GM15510 (cell line): ENCODE measurements around the gene SNX24.

Experiments used
- POLR2A ChIP-seq: IDR thresholded peaks from 3 replicates; pipeline ENCODE4 v1.6.1; 2011; ENCODE audit warnings: borderline replicate concordance; ENCODE audit not compliant: insufficient read length; ENCODE audit errors: extremely low read depth

The SNX24 gene

DNA sequence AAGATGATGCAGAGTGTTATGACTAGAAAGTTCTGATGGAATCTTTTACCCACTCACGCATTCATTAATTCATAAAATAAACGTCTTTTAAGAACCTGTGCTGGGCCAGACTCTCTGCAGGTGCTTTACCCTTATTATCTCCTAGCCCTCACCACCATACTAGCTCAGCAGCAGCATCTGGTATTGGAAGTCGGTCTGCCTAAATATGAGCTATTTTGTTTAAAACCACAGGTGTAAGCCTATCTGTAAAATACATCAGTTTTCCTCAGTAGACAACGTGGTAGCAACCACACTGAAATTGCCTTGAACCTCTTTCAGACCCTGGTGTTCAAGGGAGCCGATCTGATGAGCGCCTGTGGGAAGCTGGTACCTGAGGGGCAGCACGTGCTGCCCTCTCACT, 121.7 kb downstream of the SNX24 start:
- no peak for TF ChIP-seq POLR2A

DNA sequence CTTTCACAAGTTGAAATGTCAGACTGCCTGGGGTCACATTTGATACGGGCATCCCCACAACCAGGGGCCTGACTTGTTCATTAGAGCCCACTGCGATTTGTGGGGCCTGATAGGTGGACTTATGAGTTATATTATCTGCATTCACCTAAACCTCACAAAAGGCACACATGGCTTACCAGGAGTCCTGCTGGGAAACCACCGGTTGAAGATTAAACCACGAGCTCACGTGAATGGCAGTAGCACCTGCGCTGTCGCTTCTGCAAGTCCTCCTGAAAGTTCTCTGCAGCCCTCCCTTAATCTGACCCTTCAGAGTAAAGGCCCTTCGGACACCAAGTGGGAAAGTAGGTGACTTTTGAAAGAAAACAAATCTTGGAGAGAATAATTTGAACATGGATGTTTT, 122.2 kb downstream of the SNX24 start:
- TF ChIP-seq POLR2A, result no peak

DNA sequence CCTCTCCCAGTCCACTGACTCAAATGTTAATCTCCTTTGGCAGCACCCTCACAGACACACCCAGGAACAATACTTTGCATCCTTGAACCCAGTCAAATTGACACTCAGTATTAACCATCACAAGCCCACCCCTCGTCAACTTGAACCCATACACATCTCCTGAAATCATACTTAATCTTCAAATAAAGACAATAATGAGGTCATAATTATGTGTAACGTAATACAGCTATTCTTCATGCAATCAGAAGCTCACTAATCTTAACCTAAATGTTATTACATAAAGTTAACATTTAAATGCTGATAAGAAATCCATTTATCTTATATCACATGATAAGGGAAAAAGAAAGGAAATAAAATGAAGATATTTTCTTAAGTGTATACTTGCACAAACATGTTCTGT, 125.9 kb downstream of the SNX24 start:
- TF ChIP-seq POLR2A, result no peak

DNA sequence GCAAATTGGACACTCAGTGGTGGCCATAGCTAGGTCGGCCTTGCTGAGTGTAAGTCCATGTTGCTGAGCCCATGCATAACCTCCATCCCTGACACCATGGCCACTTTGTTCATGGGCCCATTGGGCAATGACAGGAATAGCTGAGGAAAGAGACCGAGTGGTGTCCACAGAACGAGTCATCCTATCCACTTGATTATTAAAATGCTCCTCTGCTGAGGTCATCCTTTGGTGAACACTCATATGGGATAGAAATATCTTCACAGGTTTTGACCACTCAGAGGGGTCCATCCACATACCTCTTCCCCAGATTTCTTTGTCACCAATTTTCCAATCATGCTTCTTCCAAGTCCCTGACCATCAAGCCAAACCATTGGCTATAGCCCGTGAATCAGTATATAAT, 127.5 kb downstream of the SNX24 start:
- no peak for TF ChIP-seq POLR2A

DNA sequence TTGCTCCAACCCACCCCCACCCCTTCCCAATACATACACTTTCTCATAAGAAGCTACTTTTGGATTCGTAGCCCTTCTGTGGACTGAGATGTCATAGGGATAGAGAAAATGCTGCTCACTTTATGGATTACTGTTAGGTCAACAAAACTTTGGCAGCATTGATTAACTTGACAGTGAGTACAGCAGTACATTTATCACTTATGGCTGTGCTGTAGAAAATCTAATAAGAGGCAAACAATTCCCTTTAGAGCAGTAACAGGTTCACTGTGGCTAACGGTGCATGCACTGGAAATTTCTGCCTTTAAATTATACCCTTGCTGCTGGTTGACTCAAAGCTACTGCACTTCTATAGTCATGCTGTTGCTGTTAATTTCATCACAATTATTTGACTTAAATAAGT, 131.9 kb downstream of the SNX24 start:
- no peak for TF ChIP-seq POLR2A

DNA sequence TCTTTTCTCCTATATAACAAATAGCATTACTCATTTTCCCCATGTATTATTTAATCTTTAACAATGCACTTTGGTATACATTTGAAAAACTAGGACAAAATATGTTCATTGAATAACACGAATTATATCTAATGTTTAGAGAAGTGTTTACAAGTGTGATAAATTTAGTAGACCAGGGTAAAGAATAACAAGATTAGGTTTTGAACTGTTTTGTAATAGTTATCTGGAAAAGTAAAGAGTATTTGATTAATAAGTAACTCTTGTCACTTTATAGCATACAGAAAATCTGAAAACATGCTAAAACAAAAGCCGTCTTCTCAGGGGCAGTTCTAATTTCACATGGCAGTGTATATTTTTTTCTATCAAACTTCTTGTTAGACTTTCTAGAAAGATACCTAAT, 132.7 kb downstream of the SNX24 start:
- no peak for TF ChIP-seq POLR2A

DNA sequence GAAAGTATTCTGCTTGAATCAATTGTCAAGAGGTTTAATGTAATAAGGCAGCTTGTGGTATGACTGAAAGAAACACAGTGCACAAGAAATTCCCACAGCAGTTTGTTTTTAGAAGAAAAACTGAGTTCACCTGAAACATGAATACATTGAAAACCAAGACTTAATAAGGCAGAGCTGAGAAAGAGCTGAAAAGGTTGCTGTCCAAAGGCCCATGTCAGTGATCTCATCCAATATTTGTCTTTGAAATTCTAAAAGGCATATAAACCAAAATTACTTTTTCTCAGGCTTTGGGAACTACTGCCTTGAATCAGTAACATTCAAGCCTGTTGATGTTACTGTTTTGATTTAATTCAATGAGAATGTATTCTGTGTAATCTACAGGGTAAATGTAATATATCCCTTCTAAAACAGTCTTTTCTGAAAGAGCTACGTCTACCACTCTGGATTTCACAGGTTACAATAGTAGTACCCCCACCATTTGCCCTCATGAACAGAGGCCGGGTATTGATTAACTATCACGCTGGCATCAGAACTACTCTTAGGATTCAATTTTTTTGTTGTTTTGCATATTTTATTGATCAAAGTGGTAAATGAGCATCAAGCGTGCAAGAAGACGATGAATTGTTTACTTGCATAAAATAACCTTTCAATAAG, 133.4 kb downstream of the SNX24 start:
- no peak for TF ChIP-seq POLR2A

DNA sequence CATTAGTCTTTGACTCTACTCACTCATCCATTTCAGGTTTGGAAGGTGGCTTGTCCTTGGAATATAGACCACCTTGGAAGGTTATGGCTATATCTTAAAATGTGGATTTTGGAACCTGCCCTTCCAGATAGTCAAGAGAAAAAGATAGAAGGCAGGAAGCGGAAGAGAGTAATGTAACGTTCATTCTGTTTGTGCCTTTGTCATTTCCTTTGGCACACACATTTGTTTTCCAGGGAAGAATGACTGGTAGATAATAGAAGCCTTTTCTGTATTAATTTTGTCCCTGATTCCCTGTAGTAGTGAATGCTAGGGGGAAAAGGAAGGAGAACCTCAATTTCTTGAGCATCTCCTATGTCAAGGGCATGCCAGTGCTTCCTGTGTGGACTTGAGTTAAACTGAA, 136.4 kb downstream of the SNX24 start:
- TF ChIP-seq POLR2A, result no peak

DNA sequence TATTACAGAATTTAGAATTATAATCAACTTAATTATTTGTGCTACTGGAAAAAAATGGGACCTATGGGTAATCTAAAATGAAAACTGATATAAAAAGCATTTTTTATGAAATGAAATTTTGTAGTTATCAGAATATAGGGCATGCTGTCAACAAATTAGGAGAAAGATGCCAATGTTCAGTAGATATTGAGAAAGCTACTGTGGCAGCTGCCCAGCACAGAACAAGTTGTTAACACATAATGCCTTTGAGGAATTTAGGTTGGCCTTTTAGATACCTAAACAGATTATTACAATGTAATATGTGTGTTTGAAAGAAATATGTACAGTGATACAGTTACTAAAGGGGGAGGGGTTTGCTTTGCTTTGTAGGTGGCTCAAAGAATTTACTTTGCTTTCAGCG, 137.0 kb downstream of the SNX24 start:
- no peak for TF ChIP-seq POLR2A

DNA sequence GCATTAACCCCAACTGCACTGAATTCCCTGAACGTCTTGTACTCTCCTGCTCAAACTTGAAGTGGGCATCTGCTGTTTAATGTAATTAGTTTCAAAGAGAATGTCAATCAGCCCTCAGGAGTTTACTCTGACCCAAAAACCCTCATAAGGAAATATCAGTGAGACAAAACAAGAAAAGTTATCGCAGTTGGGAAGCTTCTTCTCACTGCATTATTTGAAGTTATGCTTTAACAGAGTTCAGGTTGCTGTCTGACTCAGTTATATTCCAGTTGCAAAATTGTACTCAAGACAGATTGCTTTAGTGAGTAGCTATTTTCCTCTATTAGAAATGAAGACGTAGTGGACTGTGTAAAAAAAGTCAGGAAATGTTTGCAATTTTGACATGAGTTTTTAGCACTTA, 139.0 kb downstream of the SNX24 start:
- TF ChIP-seq POLR2A, result no peak

DNA sequence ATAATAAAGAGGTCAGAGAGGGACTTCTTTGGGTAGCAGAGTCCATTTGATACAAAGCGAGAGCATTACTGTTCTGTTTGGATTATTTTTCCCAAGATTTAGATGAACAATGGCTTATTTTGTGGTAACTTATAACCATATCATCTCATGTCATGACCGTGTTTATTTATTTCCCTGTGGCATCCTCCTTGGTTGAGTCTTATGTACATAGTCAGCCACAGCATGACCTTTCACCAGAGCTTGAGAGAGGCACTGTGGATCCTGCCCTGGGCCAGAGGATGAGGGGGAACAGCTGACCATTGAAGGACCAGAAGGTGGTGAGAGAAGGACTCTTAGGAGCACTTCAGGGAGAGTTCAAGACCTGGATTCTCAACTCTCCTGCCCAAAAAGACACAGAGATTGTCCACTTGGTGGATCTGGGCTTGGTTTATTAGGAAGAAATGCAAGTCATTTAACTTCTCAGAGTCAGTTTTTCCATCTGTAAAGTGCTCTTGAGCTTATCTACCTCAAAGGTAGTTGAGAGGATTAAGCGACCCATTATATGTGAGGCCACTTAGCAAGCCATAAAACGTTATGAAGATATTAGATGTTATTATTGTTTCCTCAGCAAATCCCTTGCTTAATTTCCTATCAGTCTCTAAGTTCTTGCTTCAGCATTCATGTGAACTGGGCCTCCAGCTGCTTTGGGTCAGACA, 139.7 kb downstream of the SNX24 start:
- no peak for TF ChIP-seq POLR2A

DNA sequence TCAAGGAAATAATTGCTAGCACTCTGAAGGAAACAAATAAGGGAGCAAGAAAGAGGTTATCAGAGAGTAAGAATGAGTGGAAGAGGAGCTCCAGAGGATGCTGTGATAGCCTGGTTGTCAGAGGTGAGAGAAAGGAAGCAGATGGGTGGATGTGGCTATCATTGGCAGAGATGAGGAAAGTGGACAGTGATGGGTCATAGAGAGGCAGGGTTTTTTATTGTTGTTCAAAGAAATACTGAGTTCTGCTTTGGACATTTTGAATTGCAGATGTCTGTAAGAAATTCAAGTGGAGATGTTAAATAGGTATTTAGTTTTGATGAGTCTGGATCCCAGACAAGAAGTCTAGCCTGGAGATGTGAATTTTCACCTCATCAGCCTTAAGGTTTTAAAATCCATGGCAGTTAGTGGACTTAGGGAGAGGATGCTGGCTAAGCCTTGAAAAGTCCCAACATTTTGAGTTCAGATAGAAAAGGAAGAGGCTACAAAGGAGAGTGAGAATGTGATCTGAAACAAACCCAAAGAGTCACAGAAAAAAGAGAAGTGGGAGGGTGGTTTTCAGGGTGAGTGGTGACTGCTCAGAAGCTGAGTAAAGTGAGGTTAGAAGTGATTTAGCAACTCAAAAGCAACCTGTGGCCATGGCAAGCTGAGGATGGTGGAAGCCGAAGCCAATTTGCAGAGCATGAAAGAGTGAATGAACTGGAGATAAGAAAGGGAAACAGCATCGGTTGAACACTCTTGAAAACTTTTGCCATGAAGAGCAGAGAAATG, 140.7 kb downstream of the SNX24 start:
- no peak for TF ChIP-seq POLR2A

DNA sequence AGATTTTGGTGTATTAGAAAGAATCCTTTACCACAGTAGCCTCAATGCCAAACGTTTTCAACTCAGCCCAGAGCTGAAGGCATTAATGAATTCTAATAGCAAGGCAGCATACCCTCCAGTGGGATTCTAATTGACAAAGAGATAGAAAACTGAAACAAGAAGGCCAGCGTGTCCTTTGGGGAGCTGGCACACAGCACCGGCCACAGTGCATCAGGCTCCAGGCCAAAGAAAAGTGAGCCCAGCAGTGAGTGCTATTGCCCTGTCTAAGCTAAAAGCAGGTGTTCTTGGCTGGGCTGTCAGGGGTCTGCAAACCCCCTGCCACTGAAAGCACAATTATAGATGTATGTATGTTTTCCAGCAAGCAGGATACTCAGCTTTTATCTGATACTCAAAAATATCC, 150.7 kb downstream of the SNX24 start:
- no peak for TF ChIP-seq POLR2A

DNA sequence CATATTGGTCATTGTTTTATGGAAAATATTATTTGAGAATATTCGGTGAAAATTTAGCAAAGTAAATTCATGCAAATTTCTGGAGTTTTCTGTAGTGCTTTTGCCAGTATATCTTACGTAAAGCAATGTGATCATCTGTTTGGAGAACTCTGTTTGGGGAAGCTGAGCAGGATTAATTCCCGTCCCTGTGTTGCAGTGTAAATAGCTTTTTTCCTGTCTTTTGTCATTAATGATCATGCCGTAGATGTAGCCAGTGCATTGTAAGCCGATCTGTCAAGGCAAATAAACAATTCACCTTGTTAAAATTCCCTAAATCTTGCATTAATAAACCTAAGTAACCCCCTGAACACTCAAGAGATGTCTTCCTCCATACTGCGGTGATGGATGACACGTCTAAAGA, 151.9 kb downstream of the SNX24 start:
- TF ChIP-seq POLR2A, result no peak

DNA sequence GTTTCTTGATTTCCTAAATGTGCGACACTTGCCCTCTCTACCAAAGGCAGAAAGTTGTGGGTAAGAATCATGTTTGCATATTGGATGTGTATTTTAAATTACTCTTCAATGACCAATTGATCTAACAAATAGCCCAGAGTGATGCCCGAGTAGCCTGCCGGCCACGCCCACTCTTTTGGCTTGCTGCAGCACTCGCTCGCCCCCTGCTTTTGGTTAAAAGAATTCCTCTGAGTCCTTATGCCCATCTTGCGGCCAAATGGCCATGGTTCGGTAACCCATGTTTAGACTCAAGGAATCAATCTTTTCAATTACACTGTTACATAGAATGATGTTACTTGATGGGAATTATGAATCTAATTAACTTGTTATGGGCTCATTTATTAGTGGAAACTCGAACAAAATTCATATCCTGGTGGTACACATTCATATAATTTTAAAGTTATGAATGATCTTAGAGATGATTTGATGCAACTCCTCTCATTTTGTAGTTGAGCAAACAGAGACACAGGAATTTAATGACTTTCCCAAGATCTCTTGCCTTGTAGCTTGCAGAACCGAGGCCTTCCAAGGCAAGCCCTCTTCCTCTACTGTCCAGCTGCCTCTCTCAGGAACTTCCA, 154.6 kb downstream of the SNX24 start:
- no peak for TF ChIP-seq POLR2A

DNA sequence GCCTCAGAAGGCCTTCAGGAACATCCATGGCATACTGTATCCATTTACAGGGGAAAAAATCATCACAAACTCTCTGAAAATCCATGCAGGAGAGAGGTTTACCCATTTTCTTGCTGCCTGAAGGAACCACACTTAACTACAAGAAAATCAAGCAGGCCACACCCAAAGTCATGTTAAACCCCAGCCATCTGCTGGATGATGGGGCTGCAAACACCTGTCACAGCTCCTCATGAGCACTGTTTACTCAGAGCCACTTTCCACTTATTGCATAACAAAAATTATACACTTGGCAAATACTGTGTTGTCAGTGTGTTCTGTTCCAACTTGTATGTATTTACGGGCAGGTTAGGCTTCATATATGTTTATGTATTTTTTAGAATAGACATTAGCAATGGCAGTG, 155.3 kb downstream of the SNX24 start:
- no peak for TF ChIP-seq POLR2A

DNA sequence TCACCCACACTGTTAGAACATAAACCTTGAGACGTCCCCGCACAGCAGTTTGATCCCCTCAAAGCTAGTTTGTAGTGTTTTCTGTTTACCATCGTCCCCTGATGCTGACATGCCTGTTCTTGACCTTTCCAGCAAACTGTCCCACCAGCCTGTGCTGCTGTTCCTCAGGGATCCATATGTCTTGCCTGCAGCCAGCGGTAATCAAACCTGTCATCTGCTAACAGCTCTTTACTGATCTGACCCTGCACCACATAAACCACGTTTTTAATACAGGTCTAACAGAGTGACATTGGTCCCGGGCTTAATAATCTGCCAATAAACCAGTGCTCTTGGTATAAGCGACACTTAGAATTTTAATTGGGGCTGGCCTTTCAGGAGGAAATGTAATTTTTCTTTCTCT, 156.4 kb downstream of the SNX24 start:
- TF ChIP-seq POLR2A, result no peak

DNA sequence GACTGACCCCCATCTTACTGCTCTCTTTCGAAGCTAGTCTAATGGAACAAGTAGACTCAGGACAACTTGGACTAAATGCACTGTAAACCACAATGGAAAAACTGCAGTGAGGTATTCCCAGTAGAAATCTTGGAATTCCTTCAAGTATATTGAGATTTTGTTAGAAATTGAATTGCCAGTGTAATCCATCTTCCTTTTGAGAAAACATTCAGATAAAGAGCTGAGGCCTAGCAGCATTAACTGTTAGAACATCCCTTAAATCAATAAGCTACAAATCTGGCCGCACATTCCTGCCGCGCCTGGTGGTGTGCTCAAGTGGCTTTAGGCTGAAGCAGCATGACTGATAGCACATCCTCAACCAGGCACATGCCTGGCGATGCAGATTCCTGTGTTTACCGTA, 161.8 kb downstream of the SNX24 start:
- TF ChIP-seq POLR2A, result no peak
